ENCODE data around the gene CR2. TPM values are rescaled to one million over a fixed set of nuclear protein-coding genes. Genes with fewer than 3 reads are reported as not detected.

CR2 gene
- total and polyA plus RNA-seq, 2 of the 4 experiments (the other 2 are of a cell fraction) = not detected

DNA sequence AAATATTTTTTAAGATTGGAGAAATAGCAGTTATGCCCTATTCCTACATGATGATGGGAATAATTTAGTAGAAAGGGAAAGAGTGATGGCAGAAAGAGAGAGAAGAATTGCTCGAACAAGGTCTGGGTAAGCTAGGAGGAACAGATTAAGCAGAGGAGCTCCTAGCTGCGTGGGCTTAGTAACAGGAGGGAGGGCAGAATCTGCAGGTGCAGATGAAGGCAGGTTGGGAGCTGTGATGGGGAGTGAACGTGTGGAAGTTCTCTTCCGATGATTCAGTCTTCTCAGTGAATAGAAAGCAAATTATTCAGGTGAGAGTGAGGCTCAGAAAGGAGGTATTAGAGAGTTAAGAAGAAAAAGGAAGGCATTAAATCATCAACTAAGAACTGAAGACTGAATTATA, 33.5 kb downstream of the CR2 start:
- no peak overlapping the region for H3K14ac ChIP-seq (replicated peaks; ENCODE audit: low read depth, low read length)
- 36% methylated on average over 2 of the region's 4 CpGs; no CpG with 5 or more reads in 1 of the 2 experiments for WGBS, 2 experiments (ENCODE audit: extremely low coverage in 2 of 2, insufficient read length in 1 of 2)
- H2AK5ac ChIP-seq (ENCODE audit: low read depth, low read length) = no peak overlapping the region
- H3K9me3 ChIP-seq (ENCODE audit: control insufficient read depth, insufficient read depth, low read length) = no peaks in the 10 kb centered on the region
- no peak overlapping the region for H4K5ac ChIP-seq (ENCODE audit: low read depth, low read length)
- no peak overlapping the region for H3K4me2 ChIP-seq (ENCODE audit: low read depth, low read length)
- no peak overlapping the region for H2BK5ac ChIP-seq (ENCODE audit: low read depth, low read length, poor library complexity, severe bottlenecking)
- intact Hi-C loops (cut with micrococcal nuclease) (no loop called here), in situ Hi-C loops (cut with MboI; ENCODE audit: low sequenced_read_pairs) (no loop called here), dilution Hi-C loops (cut with HindIII; ENCODE audit: low sequenced_read_pairs, unreplicated experiment) (no loop called here)
- H3K4ac ChIP-seq (ENCODE audit: low read depth, low read length) = no peak overlapping the region
- H3K18ac ChIP-seq (ENCODE audit: low read depth, low read length) = no peak overlapping the region
- H3K56ac ChIP-seq (ENCODE audit: extremely low read depth, insufficient read depth, low read length) = no peak overlapping the region
- H3K27ac ChIP-seq (ENCODE audit: insufficient read depth, low read length) = no peak overlapping the region
- CTCF ChIA-PET = no interaction called here
- no peak overlapping the region for H2BK15ac ChIP-seq (ENCODE audit: low read depth, low read length)
- no peak overlapping the region for H4K91ac ChIP-seq (ENCODE audit: insufficient read depth, low read depth, low read length)
- no peaks in the 10 kb centered on the region for H4K20me1 ChIP-seq (ENCODE audit: insufficient read depth, low read length)
- H3K27me3 ChIP-seq (ENCODE audit: control insufficient read depth, insufficient read depth, low read length) = peaks cover 2% of the 10 kb centered on the region
- H3K79me1 ChIP-seq (ENCODE audit: low read depth in 1 of 2, low read length in 2 of 2) = no peaks in the 10 kb centered on the region
- no peak overlapping the region for H2BK20ac ChIP-seq (ENCODE audit: low read depth, low read length)
- H3K4me3 ChIP-seq (ENCODE audit: insufficient read depth, low read depth, low read length) = no peak overlapping the region
- no peak overlapping the region for H2BK120ac ChIP-seq (ENCODE audit: low read depth, low read length)
- H3K4me1 ChIP-seq (ENCODE audit: control insufficient read depth, insufficient read depth, low read length) = no peaks in the 10 kb centered on the region
- TF ChIP-seq MXI1 (IDR thresholded peaks at IDR 0.05; ENCODE audit: borderline replicate concordance, low read depth, low read length) (no peak), FOS (IDR thresholded peaks at IDR 0.05; ENCODE audit: low read depth, low read length) (no peak), CHD1 (IDR thresholded peaks at IDR 0.05; ENCODE audit: low read depth, low read length) (no peak), NFE2L2 (IDR thresholded peaks at IDR 0.05; ENCODE audit: low read depth, low read length) (no peak), MAFK (IDR thresholded peaks at IDR 0.05; ENCODE audit: low read depth, low read length) (no peak), BHLHE40 (IDR thresholded peaks at IDR 0.05; ENCODE audit: low read depth, low read length) (no peak), POLR2A (IDR thresholded peaks at IDR 0.05; ENCODE audit: low read depth, low read length) (no peak), RCOR1 (IDR thresholded peaks at IDR 0.05; ENCODE audit: insufficient replicate concordance, low read length) (no peak), SMC3 (IDR thresholded peaks at IDR 0.05; ENCODE audit: low read depth, low read length) (no peak), MAZ (IDR thresholded peaks at IDR 0.05; ENCODE audit: borderline replicate concordance, low read depth, low read length) (no peak), RFX5 (IDR thresholded peaks at IDR 0.05; ENCODE audit: low read depth, low read length) (no peak), RAD21 (IDR thresholded peaks at IDR 0.05; ENCODE audit: low read length) (no peak), CEBPB (IDR thresholded peaks at IDR 0.05; ENCODE audit: low read depth, low read length) (no peak)
- TF ChIP-seq, protein P1, sequence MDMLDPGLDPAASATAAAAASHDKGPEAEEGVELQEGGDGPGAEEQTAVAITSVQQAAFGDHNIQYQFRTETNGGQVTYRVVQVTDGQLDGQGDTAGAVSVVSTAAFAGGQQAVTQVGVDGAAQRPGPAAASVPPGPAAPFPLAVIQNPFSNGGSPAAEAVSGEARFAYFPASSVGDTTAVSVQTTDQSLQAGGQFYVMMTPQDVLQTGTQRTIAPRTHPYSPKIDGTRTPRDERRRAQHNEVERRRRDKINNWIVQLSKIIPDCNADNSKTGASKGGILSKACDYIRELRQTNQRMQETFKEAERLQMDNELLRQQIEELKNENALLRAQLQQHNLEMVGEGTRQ (IDR thresholded peaks at IDR 0.05; ENCODE audit: low read depth, low read length) = no peak
- TF ChIP-seq, protein P2, sequence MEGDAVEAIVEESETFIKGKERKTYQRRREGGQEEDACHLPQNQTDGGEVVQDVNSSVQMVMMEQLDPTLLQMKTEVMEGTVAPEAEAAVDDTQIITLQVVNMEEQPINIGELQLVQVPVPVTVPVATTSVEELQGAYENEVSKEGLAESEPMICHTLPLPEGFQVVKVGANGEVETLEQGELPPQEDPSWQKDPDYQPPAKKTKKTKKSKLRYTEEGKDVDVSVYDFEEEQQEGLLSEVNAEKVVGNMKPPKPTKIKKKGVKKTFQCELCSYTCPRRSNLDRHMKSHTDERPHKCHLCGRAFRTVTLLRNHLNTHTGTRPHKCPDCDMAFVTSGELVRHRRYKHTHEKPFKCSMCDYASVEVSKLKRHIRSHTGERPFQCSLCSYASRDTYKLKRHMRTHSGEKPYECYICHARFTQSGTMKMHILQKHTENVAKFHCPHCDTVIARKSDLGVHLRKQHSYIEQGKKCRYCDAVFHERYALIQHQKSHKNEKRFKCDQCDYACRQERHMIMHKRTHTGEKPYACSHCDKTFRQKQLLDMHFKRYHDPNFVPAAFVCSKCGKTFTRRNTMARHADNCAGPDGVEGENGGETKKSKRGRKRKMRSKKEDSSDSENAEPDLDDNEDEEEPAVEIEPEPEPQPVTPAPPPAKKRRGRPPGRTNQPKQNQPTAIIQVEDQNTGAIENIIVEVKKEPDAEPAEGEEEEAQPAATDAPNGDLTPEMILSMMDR (conservative IDR thresholded peaks at IDR 0.05; ENCODE audit: low read depth, low read length) = no peak
- DNase-seq (no peak), ATAC-seq (ENCODE audit: low read depth) (no peak)
- POLR2A ChIA-PET (ENCODE audit: unreplicated experiment) = no interaction called here
- BruUV-seq (replicated peaks) = no TSS peak
- H3K36me3 ChIP-seq (ENCODE audit: control insufficient read depth, insufficient read depth, low read length) = no peaks in the 10 kb centered on the region
- H3K9ac ChIP-seq (ENCODE audit: low read depth, low read length) = no peak overlapping the region
- no peaks in the 10 kb centered on the region for H3K9me1 ChIP-seq (ENCODE audit: insufficient read depth, low read length)
- no peak overlapping the region for H3K23ac ChIP-seq (ENCODE audit: low read depth, low read length)
- H2AK9ac ChIP-seq (replicated peaks; ENCODE audit: low read depth, low read length, poor library complexity) = no peak overlapping the region
- no peak overlapping the region for H2AFZ ChIP-seq (replicated peaks; ENCODE audit: low read length, poor library complexity)
- no peak overlapping the region for H4K8ac ChIP-seq (ENCODE audit: low read depth in 2 of 2, low read length in 2 of 2)

Measured in IMR-90 (cell line).